ENCODE measurements around the gene KCNH2.

DNA sequence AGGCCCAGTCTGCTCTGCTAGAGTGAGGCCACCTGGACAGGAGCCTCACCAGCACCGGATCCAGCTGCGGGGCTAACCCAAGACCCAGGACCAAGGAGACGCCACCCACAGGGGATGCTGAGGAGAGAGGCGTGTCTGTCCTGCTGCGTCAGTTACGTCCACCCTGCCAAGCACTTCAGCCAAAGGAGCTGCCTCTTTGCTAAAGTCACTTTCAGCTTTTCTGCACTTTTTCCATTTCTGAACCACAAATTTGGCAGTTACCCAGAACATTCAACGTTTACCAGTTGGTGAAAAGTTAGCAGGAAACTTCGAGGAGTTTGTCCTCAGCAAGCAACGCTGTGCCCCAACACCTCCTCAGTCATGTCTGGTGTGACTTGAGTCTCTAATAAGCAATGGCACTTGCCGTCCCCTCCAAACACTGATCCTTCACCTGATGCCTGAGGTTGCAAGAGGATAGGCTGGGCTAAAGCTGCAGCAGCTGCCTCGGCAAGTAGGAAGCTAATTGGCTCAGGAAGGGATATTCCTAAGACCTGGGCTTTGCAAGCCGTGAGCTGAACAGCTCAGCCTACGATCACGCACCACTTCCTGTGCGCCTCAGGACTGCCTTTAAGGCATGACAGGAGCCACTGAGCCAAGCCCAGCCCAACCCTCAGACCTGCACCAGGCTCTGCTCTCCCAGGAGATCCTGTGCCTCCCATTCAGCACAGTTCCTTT, 40.1 kb downstream of the KCNH2 start:
- TF ChIP-seq, protein P1, sequence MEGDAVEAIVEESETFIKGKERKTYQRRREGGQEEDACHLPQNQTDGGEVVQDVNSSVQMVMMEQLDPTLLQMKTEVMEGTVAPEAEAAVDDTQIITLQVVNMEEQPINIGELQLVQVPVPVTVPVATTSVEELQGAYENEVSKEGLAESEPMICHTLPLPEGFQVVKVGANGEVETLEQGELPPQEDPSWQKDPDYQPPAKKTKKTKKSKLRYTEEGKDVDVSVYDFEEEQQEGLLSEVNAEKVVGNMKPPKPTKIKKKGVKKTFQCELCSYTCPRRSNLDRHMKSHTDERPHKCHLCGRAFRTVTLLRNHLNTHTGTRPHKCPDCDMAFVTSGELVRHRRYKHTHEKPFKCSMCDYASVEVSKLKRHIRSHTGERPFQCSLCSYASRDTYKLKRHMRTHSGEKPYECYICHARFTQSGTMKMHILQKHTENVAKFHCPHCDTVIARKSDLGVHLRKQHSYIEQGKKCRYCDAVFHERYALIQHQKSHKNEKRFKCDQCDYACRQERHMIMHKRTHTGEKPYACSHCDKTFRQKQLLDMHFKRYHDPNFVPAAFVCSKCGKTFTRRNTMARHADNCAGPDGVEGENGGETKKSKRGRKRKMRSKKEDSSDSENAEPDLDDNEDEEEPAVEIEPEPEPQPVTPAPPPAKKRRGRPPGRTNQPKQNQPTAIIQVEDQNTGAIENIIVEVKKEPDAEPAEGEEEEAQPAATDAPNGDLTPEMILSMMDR (IDR thresholded peaks at IDR 0.05): no peak
- TF ChIP-seq POLR2A (IDR thresholded peaks at IDR 0.05; ENCODE audit: low read depth) (no peak), POLR2AphosphoS5 (IDR thresholded peaks at IDR 0.05) (no peak)
